GM21825 (cell line): ENCODE results near the gene SDR9C7.
"Not testable (repeated sequence)": the region's sequence is repeated elsewhere in the genome, so short reads cannot be mapped to it uniquely, and the experiment has no call there.

Experiments
- ATAC-seq: cut with Tn5 transposase; IDR thresholded peaks from one replicate; pipeline ENCODE4 v1.9.1; 2021; ENCODE audit warnings: mild to moderate bottlenecking, moderate library complexity; ENCODE audit not compliant: unreplicated experiment

SDR9C7 gene

GRCh38 chr12:56933826-56934625 lies at the start of gene SDR9C7:
TSS of gene SDR9C7 (minus strand) at chr12:56934408. CDS start at chr12:56934261, 147 bp downstream.
- no peak for ATAC-seq

GRCh38 chr12:56983386-56983785 lies 49.2 kb upstream of the SDR9C7 start:
- no peak for ATAC-seq

- not testable (repeated sequence) for ATAC-seq
These were observed 48.5 kb upstream of the SDR9C7 start for GRCh38 chr12:56982578-56983236.

- ATAC-seq: no peak
These were observed 46.8 kb upstream of the SDR9C7 start for GRCh38 chr12:56980941-56981530.

GRCh38 chr12:56980268-56980667 lies 46.1 kb upstream of the SDR9C7 start:
- ATAC-seq: no peak

- ATAC-seq: no peak
These were observed 45.4 kb upstream of the SDR9C7 start for GRCh38 chr12:56979628-56980027.

GRCh38 chr12:56978397-56979138 lies 44.4 kb upstream of the SDR9C7 start:
- no peak for ATAC-seq

- not testable (repeated sequence) for ATAC-seq
These were observed 43.2 kb upstream of the SDR9C7 start for GRCh38 chr12:56977361-56977760.

GRCh38 chr12:56974224-56974623 lies 40.0 kb upstream of the SDR9C7 start:
- ATAC-seq: not testable (repeated sequence)

- ATAC-seq: not testable (repeated sequence)
These were observed 34.7 kb upstream of the SDR9C7 start for GRCh38 chr12:56968910-56969309.

- ATAC-seq: not testable (repeated sequence)
These were observed 31.9 kb upstream of the SDR9C7 start for GRCh38 chr12:56965997-56966642.

GRCh38 chr12:56965124-56965523 lies 30.9 kb upstream of the SDR9C7 start:
- not testable (repeated sequence) for ATAC-seq

- ATAC-seq: not testable (repeated sequence)
These were observed 29.3 kb upstream of the SDR9C7 start for GRCh38 chr12:56963557-56963956.

GRCh38 chr12:56962247-56962646 lies 28.0 kb upstream of the SDR9C7 start:
- not testable (repeated sequence) for ATAC-seq

GRCh38 chr12:56958422-56958821 lies 24.2 kb upstream of the SDR9C7 start:
- ATAC-seq: no peak

GRCh38 chr12:56957229-56958052 lies 23.2 kb upstream of the SDR9C7 start, which contains the start of gene RDH16:
TSS of gene RDH16 (minus strand) at chr12:56957608. CDS start at chr12:56957462, 146 bp downstream.
- ATAC-seq: no peak

GRCh38 chr12:56955631-56956256 lies 21.5 kb upstream of the SDR9C7 start:
- no peak for ATAC-seq

GRCh38 chr12:56954958-56955355 lies 20.7 kb upstream of the SDR9C7 start:
- no peak for ATAC-seq
